OCI-LY7 (cell line): Measurements from ENCODE around the gene CPA1.

Experiments
- CTCF ChIP-seq: fragments of 200-600 bp; sonication (generic); conservative IDR thresholded peaks from 2 replicates; pipeline ENCODE4 v1.5.1; 2014; ENCODE audit warnings: mild to moderate bottlenecking, antibody characterized with exemption, low read length, moderate library complexity, mixed read lengths
- EZH2phosphoT487 ChIP-seq: fragments of 200-600 bp; sonication (generic); IDR thresholded peaks from 2 replicates; pipeline ENCODE4 v1.6.1; 2018; ENCODE audit warnings: low read depth, borderline replicate concordance, mild to moderate bottlenecking, mixed run types, antibody characterized with exemption, low read length, moderate library complexity, mixed read lengths

- no peak for TF ChIP-seq CTCF
- no peak for TF ChIP-seq EZH2phosphoT487
These were observed 29.4 kb downstream of the CPA1 start for GRCh38 chr7:130409712-130410072.
